Kidney epithelial cell (primary cell): Measurements from ENCODE around the gene SLC39A11. TPM values are rescaled to one million over a fixed set of nuclear protein-coding genes. Genes with fewer than 3 reads are reported as not detected.

ENCODE experiments used
- DNase-seq: peaks from one replicate; pipeline ENCODE4 v3.0.0-alpha.2; 2010; ENCODE audit warnings: low read depth
- H3K27me3 ChIP-seq: 2 replicates; pipeline ENCODE4 v1.6.0; 2011; ENCODE audit warnings: low read length; ENCODE audit not compliant: control insufficient read depth, insufficient read depth
- H3K36me3 ChIP-seq: 2 replicates; pipeline ENCODE4 v1.5.1; 2011; ENCODE audit warnings: low read length; ENCODE audit not compliant: control insufficient read depth, insufficient read depth
- H3K4me3 ChIP-seq: 2 replicates; pipeline ENCODE4 v1.5.1; 2011; ENCODE audit warnings: low read depth, mild to moderate bottlenecking, control low read depth, low read length
- total RNA-seq: library from RNA; depleted of rRNA; stranded (reverse); fragments of >200 nt; gene quantifications from 2 replicates; pipeline ENCODE4 v1.2.3, GENCODE V29; 2015
- TF ChIP-seq, protein P1 (sequence below): IDR thresholded peaks from 2 replicates; pipeline ENCODE4 v1.5.1; 2011; ENCODE audit warnings: mild to moderate bottlenecking, moderate library complexity, low read length, control low read depth, inconsistent platforms; ENCODE audit not compliant: insufficient read depth, poor library complexity, severe bottlenecking

The SLC39A11 gene
- total RNA-seq, 1 donor from 2014 or later: 13.0 TPM

DNA sequence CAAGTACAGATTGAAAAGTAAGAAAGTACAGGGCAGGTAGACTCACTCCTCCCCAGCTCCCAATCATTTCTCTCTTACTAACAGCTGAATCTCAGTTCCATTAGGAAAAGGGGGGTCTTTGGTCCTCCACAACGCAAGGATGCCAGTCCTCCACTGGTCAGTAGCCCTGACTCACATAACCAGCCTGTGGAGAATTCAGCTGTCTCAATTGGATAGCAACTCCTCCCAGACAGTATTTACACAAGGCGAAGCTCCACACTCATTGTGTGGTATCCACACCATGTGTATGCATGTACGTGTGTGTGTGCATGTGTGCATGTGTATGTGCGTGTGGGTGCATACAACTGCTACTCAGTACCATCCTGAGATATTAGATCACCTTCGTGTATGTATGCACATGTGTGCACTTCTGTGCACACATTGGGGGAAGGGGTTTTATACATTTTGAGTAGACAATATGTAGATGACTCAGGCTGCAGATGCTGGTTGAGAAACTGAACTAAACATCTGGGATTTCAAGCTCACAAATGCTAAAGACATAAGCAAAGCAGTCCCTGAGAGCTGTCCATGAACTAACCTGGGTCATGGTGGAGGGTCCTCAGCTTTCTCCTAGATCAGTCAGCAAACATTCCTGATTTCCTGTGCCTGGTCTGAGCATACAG is 240.1 kb downstream of the SLC39A11 start:
- no peak for DNase-seq
- Histone ChIP-seq H3K36me3 (no peaks in the 10 kb centered on the region), H3K4me3 (no peak overlapping the region), H3K27me3 (no peaks in the 10 kb centered on the region)
- TF ChIP-seq, protein P1, sequence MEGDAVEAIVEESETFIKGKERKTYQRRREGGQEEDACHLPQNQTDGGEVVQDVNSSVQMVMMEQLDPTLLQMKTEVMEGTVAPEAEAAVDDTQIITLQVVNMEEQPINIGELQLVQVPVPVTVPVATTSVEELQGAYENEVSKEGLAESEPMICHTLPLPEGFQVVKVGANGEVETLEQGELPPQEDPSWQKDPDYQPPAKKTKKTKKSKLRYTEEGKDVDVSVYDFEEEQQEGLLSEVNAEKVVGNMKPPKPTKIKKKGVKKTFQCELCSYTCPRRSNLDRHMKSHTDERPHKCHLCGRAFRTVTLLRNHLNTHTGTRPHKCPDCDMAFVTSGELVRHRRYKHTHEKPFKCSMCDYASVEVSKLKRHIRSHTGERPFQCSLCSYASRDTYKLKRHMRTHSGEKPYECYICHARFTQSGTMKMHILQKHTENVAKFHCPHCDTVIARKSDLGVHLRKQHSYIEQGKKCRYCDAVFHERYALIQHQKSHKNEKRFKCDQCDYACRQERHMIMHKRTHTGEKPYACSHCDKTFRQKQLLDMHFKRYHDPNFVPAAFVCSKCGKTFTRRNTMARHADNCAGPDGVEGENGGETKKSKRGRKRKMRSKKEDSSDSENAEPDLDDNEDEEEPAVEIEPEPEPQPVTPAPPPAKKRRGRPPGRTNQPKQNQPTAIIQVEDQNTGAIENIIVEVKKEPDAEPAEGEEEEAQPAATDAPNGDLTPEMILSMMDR: no peak

DNA sequence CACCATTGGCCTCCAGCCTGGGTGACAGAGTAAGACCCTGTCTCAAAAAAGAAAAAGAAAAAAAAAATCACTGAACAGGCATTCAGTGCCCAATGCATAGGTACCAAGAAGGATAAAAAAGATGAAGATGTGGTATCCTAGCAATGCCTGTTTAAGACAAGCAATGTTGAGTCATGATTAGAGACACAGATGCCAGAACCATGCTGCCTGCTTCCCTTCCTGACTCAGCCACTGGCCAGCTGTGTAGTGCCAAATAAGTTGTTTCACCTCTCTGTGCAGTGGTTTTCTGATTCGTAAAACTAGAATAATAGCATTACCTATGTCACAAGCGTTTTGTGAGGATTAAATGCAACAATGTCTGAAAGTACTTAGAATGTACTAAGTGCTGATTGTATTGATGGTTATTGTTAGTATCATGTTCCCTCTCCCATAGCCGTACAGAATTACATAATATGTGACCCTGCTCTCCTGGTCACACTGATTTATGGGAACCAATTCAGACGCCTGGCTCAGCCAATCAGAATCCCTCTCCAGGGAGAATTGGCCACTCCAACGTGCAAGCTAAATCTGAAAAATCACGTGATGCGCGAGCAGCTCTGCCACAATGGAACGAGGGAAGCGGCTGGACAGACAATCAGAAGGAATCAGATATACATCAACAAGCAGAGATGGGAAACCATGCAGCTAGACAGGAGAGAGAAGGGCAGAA is 241.9 kb downstream of the SLC39A11 start:
- no peaks in the 10 kb centered on the region for H3K36me3 ChIP-seq
- peak; percentile 10 for DNase-seq
- no peaks in the 10 kb centered on the region for H3K27me3 ChIP-seq
- TF ChIP-seq, protein P1: no peak
- H3K4me3 ChIP-seq: no peak overlapping the region

DNA sequence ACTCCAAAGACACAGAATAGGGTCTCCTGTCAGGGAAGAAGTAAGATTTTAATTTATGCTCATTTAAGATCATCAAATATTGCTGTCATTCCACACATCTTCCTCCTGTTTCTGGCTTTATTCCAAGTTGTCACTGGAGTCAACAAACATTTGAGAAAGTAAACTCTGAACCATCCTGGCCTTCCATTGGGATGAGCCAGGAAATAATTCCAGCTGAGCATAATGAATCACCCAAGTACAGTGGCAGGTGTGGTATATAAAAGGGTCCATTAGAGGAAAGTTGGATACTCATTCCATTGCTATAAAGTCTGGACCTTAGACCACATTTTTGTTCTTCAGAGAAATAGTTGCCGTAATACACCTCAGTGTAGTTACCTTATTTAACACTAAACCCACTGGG is 246.1 kb downstream of the SLC39A11 start:
- Histone ChIP-seq H3K27me3 (no peaks in the 10 kb centered on the region), H3K36me3 (no peaks in the 10 kb centered on the region), H3K4me3 (no peak overlapping the region)
- no peak for DNase-seq
- TF ChIP-seq, protein P1: no peak

DNA sequence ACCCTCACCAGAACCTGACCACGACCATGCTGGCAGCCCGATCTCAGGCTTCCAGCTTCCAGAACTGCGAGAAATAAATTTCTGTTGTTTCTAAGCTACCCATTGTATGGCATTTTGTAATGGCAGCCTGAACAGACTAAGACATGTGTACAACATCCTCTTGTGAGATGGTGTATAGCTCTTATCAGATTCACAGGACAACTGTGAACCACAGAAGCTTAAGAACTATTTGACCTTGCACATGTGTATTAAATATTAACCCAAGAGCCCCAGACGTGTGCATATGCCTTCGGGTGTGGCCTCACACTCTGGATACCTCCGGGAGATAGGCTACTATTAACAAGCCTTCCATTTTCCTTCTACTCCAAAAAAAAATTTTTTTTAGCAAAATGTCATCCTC is 248.9 kb downstream of the SLC39A11 start:
- no peak overlapping the region for H3K4me3 ChIP-seq
- DNase-seq: no peak
- H3K36me3 ChIP-seq: no peaks in the 10 kb centered on the region
- no peaks in the 10 kb centered on the region for H3K27me3 ChIP-seq
- TF ChIP-seq, protein P1: no peak

DNA sequence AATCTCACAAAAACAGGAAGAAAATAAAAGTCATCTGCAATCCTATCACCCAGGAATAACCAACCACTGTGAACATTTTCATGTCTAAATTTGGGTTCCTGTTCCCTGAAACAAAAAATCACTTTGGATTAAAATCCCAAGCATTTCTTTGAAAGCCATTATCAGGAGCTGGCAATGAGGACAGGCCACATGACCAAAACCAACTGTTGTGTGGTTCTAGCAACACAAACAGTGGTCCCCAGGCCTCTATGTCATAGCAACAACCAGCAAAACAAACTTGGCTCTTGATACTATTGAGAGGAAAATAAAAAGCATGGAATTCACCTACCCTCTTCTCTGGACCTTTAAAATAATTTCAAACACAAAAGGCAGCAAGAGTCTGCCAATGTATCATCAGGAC is 252.5 kb downstream of the SLC39A11 start:
- Histone ChIP-seq H3K36me3 (no peaks in the 10 kb centered on the region), H3K4me3 (no peak overlapping the region)
- TF ChIP-seq, protein P1: no peak

More for the DNA sequence above, 252.5 kb downstream of the SLC39A11 start:
- H3K27me3 ChIP-seq: no peaks in the 10 kb centered on the region
- DNase-seq: no peak
